Endothelial cell of umbilical vein (primary cell): ENCODE results near the gene ZNF264. TPM values are rescaled to one million over a fixed set of nuclear protein-coding genes. Genes with fewer than 3 reads are reported as not detected.

Source experiments
- BruUV-seq: library from RNA; stranded (reverse); fragments of 400-500 nt; replicated peaks from 2 replicates; lab custom pipeline; 2021; lab: Mats Ljungman, UMichigan
- CTCF ChIA-PET: fragments of 300-600, 350-600 bp; sonication (Branson Sonifier 250); formaldehyde crosslinking; loops from one replicate; lab custom pipeline; 2021; ENCODE audit warnings: antibody characterized with exemption, inconsistent platforms; lab: Charles Lee
- POLR2A ChIA-PET: fragments of 300-600, 350-600 bp; sonication (Branson Sonifier 250); formaldehyde crosslinking; loops from one replicate; lab custom pipeline; 2021; ENCODE audit warnings: antibody characterized with exemption, inconsistent platforms; lab: Charles Lee
- DNase-seq: peaks from one replicate; pipeline ENCODE4 v3.0.0-alpha.2; 2011; ENCODE audit warnings: low read depth, low spot score
- FAIRE-seq: peaks from 2 replicates; lab custom pipeline; 2011; peaks lifted over from hg19 to GRCh38; lab: Jason Lieb, UNC
- H2AFZ ChIP-seq: 2 replicates; pipeline ENCODE4 v1.6.0; 2012; ENCODE audit warnings: low read depth, low read length, control low read depth, inconsistent platforms
- H3K27ac ChIP-seq: 2 replicates; pipeline ENCODE4 v1.5.1; 2011; ENCODE audit warnings: low read depth, mild to moderate bottlenecking, control low read depth, low read length, moderate library complexity; ENCODE audit not compliant: insufficient read depth
- H3K27me3 ChIP-seq, 2 experiments: 2 replicates each; pipeline versions ENCODE4 v1.6.0 to v1.6.1; 2011; ENCODE audit warnings: low read length in 2 of 2, mixed read lengths in 1 of 2; ENCODE audit not compliant: control insufficient read depth in 2 of 2, insufficient read depth in 2 of 2
- H3K36me3 ChIP-seq, 2 experiments: 2 replicates in 1 of 2; 3 replicates in 1 of 2; pipeline ENCODE4 v1.5.1; 2011; ENCODE audit warnings: low read length in 2 of 2, mild to moderate bottlenecking in 1 of 2, moderate library complexity in 1 of 2; ENCODE audit not compliant: control insufficient read depth in 2 of 2, insufficient read depth in 2 of 2; ENCODE audit errors: extremely low read depth in 1 of 2
- H3K4me1 ChIP-seq: 3 replicates; pipeline ENCODE4 v1.5.1; 2011; ENCODE audit warnings: mild to moderate bottlenecking, low read length; ENCODE audit not compliant: control insufficient read depth, insufficient read depth; ENCODE audit errors: extremely low read depth
- H3K4me2 ChIP-seq: 2 replicates; pipeline ENCODE4 v1.6.1; 2011; ENCODE audit warnings: low read length, control low read depth, mixed read lengths; ENCODE audit not compliant: insufficient read depth
- H3K4me3 ChIP-seq, 3 experiments: fragments of 200-600 bp in 1 of 3; sonication (generic), shearing (Covaris generic) in 1 of 3; replicated peaks in 1 of 3; 2 replicates each; pipeline ENCODE4 v1.5.1; 2011 to 2016; ENCODE audit warnings: control low read depth in 3 of 3, low read length in 3 of 3, mild to moderate bottlenecking in 2 of 3, inconsistent platforms in 1 of 3, low read depth in 1 of 3, moderate library complexity in 1 of 3; ENCODE audit not compliant: insufficient read depth in 1 of 3
- H3K79me2 ChIP-seq: 2 replicates; pipeline ENCODE4 v1.6.0; 2012; ENCODE audit warnings: low read length, inconsistent platforms; ENCODE audit not compliant: control insufficient read depth, insufficient read depth
- H3K9ac ChIP-seq: replicated peaks from 2 replicates; pipeline ENCODE3; 2011; ENCODE audit warnings: low read length, control low read depth; ENCODE audit not compliant: insufficient read depth; ENCODE audit errors: extremely low read depth
- H3K9me1 ChIP-seq: replicated peaks from 3 replicates; pipeline ENCODE4 v1.6.0; 2011; ENCODE audit warnings: mild to moderate bottlenecking, low read length; ENCODE audit not compliant: control insufficient read depth, insufficient read depth; ENCODE audit errors: extremely low read depth
- H3K9me3 ChIP-seq: replicated peaks from 2 replicates; pipeline ENCODE4 v1.5.1; 2012; ENCODE audit warnings: low read length, inconsistent platforms; ENCODE audit not compliant: control insufficient read depth, insufficient read depth
- H4K20me1 ChIP-seq: replicated peaks from 2 replicates; pipeline ENCODE3; 2011; ENCODE audit warnings: mild to moderate bottlenecking, low read length; ENCODE audit not compliant: control insufficient read depth, insufficient read depth; ENCODE audit errors: extremely low read depth
- EZH2 ChIP-seq: IDR thresholded peaks from 2 replicates; pipeline ENCODE4 v1.6.1; 2012; ENCODE audit warnings: borderline replicate concordance, low read depth, mild to moderate bottlenecking, moderate library complexity, low read length, inconsistent platforms; ENCODE audit not compliant: severe bottlenecking
- FOS ChIP-seq: IDR thresholded peaks from 2 replicates; pipeline ENCODE4 v1.6.1; 2011; ENCODE audit warnings: mild to moderate bottlenecking, low read length, moderate library complexity, borderline replicate concordance; ENCODE audit not compliant: insufficient read depth
- GATA2 ChIP-seq: IDR thresholded peaks from 2 replicates; pipeline ENCODE4 v1.7.0; 2011; ENCODE audit warnings: low read depth, mild to moderate bottlenecking, moderate library complexity, mixed read lengths, low read length; ENCODE audit not compliant: insufficient read length, insufficient read depth
- JUN ChIP-seq: IDR thresholded peaks from 2 replicates; pipeline ENCODE4 v1.6.1; 2011; ENCODE audit warnings: borderline replicate concordance, low read depth; ENCODE audit not compliant: insufficient read length, insufficient read depth
- MYC ChIP-seq: IDR thresholded peaks from one replicate; pipeline ENCODE4 v1.6.1; 2011; ENCODE audit warnings: mild to moderate bottlenecking, low read depth, low read length
- POLR2A ChIP-seq: IDR thresholded peaks from 2 replicates; pipeline ENCODE4 v1.6.1; 2012; ENCODE audit warnings: low read depth, mild to moderate bottlenecking, control low read depth, low read length
- POLR2AphosphoS5 ChIP-seq: IDR thresholded peaks from 2 replicates; pipeline ENCODE4 v1.6.1; 2012; ENCODE audit warnings: low read depth, mild to moderate bottlenecking, control low read depth, low read length, moderate library complexity; ENCODE audit not compliant: insufficient read depth
- dilution Hi-C: fragments of 300-500 bp; cut with MboI; formaldehyde crosslinking; loops from one replicate; pipeline ENCODE4 v1.15.0; 2019; ENCODE audit warnings: low sequenced_read_pairs; ENCODE audit not compliant: extremely low pct_ligation_motif_present
- intact Hi-C: fragments of 100-400 bp; cut with micrococcal nuclease; formaldehyde crosslinking; loops from one replicate; pipeline ENCODE4 v1.10.0; 2022
- polyA plus RNA-seq, 4 experiments: library from polyadenylated mRNA; depleted of rRNA in 3 of 4; stranded (reverse) in 3 of 4; unstranded in 1 of 4; fragments of >200 nt; gene quantifications; 2 replicates each; pipeline versions ENCODE4 v1.2.1 to v1.2.3, GENCODE V29; 2011 to 2012; ENCODE audit warnings: missing spikeins in 1 of 4
- total RNA-seq: library from RNA; stranded (reverse); gene quantifications from 2 replicates; pipeline ENCODE4 v1.2.3, GENCODE V29; 2021
- TF ChIP-seq, protein P1 (sequence below): IDR thresholded peaks from 2 replicates; pipeline ENCODE4 v1.6.1; 2011; ENCODE audit not compliant: insufficient read depth, insufficient read length
- TF ChIP-seq, protein P2 (sequence below), 2 donors: IDR thresholded peaks; 1 replicate in 1 of 2; 2 replicates in 1 of 2; pipeline ENCODE4 v1.5.1; 2011; ENCODE audit warnings: low read length in 2 of 2, mild to moderate bottlenecking in 2 of 2, moderate library complexity in 2 of 2, control low read depth in 1 of 2, inconsistent platforms in 1 of 2, low read depth in 1 of 2; ENCODE audit not compliant: insufficient read depth in 1 of 2; ENCODE audit errors: extremely low read depth in 1 of 2

ZNF264 gene
- total and polyA plus RNA-seq, 2 donors (not counting 3 experiments of a cell fraction or from before 2014, with no cell fraction given), result 4.4 to 20.5 TPM

DNA sequence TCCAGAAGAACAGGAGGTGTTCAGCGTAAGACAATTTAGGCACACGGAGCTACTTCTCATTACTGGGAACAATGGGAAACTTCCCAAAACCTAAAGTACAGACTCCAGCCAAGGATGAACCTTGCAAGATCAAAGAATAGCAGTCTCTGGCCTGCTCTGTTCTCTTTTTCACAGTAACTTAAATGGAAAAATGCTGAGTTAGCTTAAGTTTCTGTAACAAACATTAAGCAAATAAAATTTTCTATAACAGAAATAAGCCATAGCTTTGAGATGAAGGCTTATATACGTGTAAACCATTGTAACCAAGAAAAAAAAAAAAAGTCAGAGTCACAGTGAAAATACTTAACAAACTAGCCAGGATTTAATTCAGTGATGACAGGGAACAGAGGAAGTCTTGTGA, 70.7 kb downstream of the ZNF264 start:
- no peak overlapping the region for H3K9ac ChIP-seq
- no peak for DNase-seq
- dilution Hi-C loops, result no loop called here
- H3K4me2 ChIP-seq, result no peak overlapping the region
- H3K9me1 ChIP-seq, result no peaks in the 10 kb centered on the region
- intact Hi-C loops, result no loop called here
- H2AFZ ChIP-seq, result no peak overlapping the region
- peaks cover 4% of the 10 kb centered on the region for H3K79me2 ChIP-seq
- H3K4me3 ChIP-seq, result no peak overlapping the region
- no peaks in the 10 kb centered on the region for H4K20me1 ChIP-seq
- no peaks in the 10 kb centered on the region for H3K36me3 ChIP-seq
- POLR2A ChIA-PET, result no interaction called here
- H3K4me1 ChIP-seq, result no peaks in the 10 kb centered on the region
- TF ChIP-seq EZH2 (no peak), POLR2AphosphoS5 (no peak), MYC (no peak), JUN (no peak), FOS (no peak), GATA2 (no peak), POLR2A (no peak)
- TF ChIP-seq, protein P1, sequence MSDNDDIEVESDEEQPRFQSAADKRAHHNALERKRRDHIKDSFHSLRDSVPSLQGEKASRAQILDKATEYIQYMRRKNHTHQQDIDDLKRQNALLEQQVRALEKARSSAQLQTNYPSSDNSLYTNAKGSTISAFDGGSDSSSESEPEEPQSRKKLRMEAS, result no peak
- TF ChIP-seq, protein P2, sequence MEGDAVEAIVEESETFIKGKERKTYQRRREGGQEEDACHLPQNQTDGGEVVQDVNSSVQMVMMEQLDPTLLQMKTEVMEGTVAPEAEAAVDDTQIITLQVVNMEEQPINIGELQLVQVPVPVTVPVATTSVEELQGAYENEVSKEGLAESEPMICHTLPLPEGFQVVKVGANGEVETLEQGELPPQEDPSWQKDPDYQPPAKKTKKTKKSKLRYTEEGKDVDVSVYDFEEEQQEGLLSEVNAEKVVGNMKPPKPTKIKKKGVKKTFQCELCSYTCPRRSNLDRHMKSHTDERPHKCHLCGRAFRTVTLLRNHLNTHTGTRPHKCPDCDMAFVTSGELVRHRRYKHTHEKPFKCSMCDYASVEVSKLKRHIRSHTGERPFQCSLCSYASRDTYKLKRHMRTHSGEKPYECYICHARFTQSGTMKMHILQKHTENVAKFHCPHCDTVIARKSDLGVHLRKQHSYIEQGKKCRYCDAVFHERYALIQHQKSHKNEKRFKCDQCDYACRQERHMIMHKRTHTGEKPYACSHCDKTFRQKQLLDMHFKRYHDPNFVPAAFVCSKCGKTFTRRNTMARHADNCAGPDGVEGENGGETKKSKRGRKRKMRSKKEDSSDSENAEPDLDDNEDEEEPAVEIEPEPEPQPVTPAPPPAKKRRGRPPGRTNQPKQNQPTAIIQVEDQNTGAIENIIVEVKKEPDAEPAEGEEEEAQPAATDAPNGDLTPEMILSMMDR (IDR thresholded peaks at IDR 0.05; ENCODE audit: extremely low read depth in 1 of 2, insufficient read depth in 1 of 2, low read depth in 1 of 2, low read length in 2 of 2), result no peak
- peak; percentile 53 for FAIRE-seq
- no peaks in the 10 kb centered on the region for H3K9me3 ChIP-seq
- H3K27ac ChIP-seq, result no peak overlapping the region
- no peaks in the 10 kb centered on the region for H3K27me3 ChIP-seq
- CTCF ChIA-PET, result no interaction called here
- BruUV-seq, result no TSS peak
